Measurements from ENCODE around the gene PRTN3. TPM values are rescaled to one million over a fixed set of nuclear protein-coding genes. Genes with fewer than 3 reads are reported as not detected.
"Not testable (repeated sequence)": the region's sequence is repeated elsewhere in the genome, so short reads cannot be mapped to it uniquely, and the experiment has no call there.

PRTN3 gene
- polyA plus RNA-seq, 4 donors: 0.65 to 2.7 (median 1.3) TPM

DNA sequence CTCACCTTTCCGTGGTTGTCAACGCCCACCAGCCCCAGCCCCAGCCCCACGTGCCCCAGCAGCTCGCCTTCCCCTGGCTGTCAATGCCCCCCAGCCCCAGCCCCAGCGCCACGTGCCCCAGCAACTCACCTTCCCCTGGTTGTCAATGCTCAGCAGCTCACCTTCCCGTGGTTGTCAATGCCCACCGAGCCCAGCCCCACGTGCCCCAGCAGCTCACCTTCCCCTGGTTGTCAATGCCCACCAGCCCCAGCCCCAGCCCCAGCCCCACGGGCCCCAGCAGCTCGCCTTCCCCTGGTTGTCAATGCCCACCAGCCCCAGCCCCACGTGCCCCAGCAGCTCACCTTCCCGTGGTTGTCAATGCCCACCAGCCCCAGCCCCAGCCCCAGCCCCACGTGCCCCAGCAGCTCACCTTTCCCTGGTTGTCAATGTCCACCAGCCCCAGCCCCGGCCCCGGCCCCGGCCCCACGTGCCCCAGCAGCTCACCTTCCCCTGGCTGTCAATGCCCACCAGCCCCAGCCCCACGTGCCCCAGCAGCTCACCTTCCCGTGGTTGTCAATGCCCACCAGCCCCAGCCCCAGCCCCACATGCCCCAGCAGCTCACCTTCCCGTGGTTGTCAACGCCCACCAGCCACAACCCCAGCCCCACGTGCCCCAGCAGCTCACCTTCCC, 37.3 kb downstream of the PRTN3 start:
- DNase-seq (ENCODE audit: low read depth in 4 of 4, low spot score in 2 of 4): not testable (repeated sequence)

DNA sequence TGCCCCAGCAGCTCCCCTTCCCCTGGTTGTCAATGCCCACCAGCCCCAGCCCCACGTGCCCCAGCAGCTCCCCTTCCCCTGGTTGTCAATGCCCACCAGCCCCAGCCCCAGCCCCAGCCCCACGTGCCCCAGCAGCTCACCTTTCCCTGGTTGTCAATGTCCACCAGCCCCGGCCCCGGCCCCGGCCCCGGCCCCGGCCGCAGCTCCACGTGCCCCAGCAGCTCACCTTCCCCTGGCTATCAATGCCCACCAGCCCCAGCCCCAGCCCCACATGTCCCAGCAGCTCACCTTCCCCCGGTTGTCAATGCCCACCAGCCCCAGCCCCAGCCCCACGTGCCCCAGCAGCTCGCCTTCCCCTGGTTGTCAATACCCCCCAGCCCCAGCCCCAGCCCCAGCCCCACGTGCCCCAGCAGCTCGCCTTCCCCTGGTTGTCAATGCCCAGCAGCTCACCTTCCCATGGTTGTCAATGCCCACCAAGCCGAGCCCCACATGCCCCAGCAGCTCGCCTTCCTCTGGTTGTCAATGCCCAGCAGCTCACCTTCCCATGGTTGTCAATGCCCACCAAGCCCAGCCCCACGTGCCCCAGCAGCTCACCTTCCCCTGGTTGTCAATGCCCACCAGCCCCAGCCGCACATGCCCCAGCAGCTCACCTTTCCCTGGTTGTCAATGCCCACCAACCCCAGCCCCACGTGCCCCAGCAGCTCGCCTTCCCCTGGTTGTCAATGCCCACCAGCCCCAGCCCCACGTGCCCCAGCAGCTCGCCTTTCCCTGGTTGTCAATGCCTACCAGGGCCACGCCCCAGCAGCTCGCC, 38.2 kb downstream of the PRTN3 start:
- not testable (repeated sequence) for DNase-seq (ENCODE audit: low read depth in 4 of 4, low spot score in 2 of 4)

DNA sequence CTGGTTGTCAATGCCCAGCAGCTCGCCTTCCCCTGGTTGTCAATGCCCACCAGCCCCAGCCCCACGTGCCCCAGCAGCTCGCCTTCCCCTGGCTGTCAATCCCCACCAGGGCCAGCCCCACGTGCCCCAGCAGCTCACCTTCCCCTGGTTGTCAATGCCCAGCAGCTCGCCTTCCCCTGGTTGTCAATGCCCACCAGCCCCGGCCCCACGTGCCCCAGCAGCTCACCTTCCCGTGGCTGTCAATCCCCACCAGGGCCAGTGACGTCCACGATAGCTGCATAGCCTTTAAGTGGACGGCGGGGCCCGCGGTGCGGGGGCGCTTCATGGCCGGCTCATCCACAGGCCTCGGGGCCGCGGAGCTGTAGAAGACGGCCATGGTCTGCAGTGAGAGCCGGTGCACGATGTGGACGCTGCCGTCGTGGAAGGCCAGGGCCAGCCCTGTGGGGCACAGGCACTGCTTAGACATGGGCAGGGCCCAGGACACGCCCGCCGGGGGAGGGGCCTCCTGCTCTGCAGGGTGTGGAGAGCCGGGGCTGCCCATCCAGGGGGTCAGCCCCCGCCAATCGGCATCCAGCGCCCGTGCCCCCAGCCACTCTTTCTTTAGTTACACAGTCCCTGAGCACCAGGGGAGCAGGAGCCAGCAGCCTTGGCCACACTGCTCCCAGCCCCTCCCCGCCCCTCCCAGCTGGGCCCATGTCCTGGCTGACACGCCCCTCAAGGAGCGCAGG, 39.1 kb downstream of the PRTN3 start:
- DNase-seq (ENCODE audit: low read depth in 4 of 4, low spot score in 2 of 4): no peak

DNA sequence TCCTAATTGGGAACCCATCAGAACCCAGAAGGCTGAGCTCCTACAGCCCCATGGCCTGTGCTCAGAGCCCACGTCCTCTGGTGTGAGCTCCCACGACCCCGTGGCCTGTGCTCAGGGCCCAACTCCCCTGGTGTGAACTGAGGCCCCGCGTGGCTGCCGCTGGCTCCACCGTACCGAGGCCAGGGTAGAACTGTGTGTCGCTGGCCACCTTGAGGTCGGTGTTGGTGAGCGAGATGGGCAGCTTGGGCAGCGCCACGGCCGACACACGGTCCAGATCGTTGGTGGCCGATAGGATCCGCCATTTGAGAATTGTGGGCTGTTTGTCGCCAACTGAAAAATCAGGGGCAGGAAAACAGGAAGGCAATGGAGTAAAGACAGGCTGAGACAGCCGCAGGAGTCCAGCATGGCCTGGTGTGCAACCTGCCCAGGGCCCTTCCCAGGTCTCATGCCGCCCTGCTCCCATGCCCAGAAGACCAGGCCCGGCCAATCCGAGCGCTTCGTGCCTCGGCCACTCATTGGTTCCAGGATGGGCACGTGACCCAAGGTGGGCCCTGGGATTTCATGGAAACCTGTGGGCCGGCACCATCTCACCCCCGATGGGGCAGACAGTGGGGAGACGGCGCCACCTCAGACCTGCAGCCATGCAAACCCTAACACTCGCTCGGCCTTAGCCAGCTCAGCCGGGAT, 40.7 kb downstream of the PRTN3 start:
- no peak for DNase-seq (ENCODE audit: low read depth in 4 of 4, low spot score in 2 of 4)

DNA sequence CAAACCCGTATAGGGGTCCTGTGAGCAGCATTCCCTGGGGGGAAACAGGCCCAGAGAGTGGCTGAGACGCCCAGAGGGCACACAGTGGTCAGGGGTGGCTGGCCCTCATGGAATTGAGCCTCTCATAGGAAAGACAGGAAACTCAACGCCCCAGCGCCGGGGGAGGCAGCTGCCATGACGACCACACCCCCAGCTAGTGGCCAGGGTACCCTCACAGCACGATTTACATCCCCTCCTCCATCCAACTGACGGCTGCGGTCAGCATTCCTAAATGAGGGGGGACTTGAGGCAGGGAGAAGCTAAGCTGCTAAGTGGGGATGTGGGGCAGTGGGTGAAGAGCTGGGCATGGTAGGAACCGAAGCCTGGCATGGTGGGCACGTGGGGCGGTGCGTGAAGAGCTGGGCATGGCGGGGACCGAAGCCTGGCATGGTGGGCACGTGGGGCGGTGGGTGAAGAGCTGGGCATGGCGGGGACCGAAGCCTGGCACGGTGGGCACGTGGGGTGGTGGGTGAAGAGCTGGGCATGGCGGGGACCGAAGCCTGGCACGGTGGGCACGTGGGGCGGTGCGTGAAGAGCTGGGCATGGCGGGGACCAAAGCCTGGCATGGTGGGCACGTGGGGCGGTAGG, 42.2 kb downstream of the PRTN3 start:
- DNase-seq (ENCODE audit: low read depth in 4 of 4, low spot score in 2 of 4): no peak

DNA sequence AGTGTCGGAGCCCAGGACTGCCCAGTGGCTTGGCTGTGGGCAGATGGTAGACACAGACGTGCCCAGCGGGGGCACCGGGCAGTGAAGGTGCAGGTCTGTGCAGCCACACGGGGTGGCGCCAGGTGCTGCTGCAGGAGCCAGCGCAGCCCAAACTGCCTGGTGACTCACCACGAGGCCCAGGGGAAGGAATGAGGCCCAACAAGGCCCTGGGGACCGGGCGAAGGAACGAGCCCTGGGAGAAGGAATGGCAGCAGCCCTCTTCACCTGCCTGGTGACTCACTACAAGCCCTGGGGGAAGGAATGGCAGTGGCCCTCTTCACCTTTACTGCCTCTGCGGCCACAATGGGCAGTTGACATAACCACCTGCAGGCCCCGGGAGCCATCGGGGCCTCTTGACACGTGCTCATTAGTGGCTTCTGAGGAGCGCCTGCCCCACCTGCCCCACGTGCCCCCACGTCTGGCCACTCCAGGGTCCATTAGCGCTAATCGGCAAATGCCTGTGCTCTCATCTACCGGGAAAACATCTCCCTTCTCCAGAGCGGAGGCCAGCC, 42.9 kb downstream of the PRTN3 start:
- DNase-seq (ENCODE audit: low read depth in 4 of 4, low spot score in 2 of 4): no peak

DNA sequence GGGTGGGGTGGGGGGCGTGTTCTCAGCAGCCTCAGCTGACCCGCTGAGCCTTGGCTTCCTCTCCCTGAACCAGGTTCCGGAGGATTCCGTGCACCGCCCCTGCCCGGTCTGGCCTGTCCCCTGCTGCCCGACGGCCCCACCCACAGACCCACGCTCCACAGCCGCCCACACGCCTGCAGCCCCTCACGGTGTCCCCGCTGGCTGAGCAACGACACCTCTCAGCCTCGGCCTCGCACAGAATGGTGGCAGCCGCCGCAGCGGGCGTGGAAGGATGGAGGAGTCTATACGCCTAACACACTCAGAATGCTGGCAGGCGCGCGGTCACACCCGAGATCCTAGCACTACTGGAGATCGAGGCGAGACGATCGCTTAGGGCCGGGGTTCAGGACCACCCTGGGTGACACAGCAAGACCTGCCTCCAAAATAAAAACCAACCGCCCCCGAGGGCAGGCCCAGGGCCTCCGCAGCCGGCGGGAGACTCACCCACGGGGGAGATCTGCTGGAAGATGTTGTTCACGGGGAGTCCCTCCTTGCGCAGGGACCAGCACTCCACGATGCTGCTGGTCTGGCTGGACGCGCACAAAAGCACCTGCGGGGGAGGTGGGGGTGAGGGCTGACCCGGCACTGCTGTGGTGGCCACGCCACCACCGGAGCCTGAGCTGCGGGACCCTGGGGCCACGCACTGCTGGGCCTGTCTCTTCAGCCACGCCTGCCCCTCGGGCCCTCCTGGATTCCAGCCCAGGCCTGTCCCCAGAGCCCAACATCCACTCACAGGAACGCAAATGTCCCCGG, 43.8 kb downstream of the PRTN3 start:
- DNase-seq (ENCODE audit: low read depth in 4 of 4, low spot score in 2 of 4): no peak

DNA sequence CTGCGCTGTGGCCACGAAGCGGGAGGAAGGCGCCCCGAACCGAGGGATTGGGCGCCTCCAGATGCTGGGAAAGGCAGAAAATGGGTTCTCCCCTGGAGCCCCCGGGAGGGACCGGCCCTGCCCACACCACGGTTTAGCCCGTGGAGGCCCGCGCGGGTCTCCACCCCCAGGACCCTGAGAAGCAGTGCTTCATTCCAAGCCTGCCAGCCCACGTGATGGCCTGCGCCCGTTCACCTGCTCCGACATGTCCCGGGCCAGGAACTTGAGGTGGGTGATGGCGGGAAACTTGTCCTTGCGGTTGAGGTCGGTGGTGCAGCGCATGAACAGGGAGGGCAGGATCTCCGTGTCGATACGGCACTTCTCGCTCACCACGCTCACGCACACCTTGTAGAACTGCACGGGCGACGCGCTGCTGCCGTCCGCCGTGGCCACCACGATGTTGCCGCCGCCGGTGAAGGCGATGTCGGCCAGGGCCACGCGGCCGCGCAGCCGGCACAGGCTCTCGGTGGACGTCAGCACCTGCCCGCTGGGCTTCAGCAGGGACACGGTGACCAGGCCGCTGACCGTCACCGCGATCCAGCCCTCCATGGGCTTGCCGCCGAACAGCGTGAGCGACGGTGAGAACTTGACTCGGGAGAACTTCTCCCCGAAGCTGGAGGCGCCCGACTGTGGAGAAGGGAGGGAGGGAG, 44.9 kb downstream of the PRTN3 start:
- DNase-seq (ENCODE audit: low read depth in 4 of 4, low spot score in 2 of 4): no peak

DNA sequence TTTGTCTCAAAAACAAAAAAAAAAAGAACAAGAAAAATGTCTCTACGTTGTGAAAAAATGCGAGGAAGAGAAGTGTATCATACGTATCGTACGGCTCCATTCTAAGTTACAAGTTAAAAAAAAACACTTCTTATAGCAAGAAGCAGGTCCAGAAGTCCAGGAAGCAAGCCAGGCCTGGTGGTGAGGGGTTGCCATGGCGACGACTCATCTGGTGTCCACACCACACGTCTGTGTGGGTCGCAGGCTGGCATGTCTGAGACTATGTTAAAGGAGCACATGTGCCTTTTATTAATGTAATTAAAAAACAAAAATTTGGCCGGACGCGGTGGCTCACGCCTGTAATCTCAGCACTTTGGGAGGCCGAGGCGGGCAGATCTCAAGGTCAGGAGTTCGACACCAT, 46.3 kb downstream of the PRTN3 start:
- no peak for DNase-seq (ENCODE audit: low read depth in 4 of 4, low spot score in 2 of 4)

DNA sequence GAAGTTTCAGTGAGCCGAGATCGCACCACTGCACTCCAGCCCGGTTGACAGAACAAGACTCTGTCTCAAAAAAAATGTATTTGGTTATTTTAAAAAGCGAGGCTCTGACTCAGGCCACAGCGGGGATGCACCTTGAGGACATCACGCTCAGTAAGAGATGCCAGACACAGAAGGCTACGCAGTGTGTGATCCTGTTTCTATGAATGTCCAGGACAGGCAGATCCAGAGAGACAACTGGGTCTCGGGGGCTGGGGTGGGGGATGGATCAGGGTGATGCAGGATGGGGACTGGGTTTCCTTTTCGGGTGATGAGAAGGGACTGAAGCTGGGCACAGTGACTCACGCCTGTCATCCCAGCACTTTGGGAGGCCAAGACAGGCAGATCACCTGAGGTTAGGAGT, 46.8 kb downstream of the PRTN3 start:
- no peak for DNase-seq (ENCODE audit: low read depth in 4 of 4, low spot score in 2 of 4)

DNA sequence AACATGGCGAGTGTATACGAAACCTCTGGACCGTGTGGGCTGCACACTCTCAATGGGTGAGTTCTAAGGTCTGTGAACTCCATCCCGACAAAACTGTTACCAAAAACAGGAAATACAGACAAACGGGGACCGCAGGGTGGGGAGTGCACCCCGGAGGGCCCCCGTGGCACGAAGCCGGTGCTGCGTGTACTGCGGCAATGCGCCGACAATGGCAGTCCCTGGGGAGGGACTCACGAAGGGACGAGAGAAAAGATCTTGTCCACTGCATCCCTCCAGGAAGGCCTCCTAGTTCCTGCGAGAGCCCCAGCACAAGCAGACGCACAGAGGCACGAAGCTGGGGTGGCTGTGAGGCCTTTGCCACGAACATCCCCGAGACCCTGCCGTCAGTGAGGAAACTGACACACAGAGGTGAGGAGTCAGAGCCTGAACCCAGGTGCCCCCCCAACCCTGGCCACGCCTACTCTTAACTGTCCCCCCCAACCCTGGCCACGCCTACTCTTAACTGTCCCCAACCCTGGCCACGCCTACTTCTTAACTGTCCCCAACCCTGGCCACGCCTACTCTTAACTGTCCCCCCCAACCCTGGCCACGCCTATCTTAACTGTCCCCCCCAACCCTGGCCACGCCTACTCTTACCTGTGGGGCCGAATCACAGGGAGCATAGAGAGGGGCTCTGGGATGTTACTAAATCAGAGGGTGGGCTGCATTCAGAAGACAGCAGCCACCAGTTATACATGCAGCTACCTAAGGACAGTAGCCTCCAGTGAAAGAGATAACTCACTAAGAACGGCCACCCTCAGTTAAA, 48.0 kb downstream of the PRTN3 start:
- DNase-seq (ENCODE audit: low read depth in 4 of 4, low spot score in 2 of 4): no peak

DNA sequence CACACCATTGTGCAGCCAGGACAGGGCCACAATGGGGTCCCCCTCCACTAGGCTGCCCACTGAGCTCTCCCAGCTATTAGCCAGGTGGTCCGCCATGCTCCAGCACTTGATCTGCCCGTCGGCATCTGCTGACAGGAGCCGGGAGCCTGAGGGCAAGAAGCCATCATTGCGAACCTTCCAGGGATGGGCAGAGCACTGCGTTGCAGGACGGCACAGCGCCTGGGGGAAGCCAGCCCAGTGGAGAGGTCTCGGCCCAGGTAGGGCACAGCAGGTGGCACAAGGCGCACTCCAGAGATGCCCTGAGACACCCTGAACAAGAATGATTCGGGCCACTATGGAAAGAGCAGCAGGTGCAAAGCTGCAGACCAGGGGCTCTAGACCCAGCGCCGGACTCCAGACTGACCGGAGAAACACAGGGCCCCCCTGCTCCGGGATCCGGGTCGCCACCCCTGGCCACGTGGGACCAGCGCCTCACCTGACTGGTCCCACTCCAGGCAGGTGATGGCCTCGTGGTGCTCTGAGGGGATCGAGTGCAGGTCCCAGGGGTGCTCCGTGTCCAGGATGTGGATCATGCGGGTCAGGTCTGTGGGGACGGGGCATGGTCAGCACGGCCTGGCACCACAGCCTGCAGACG, 49.0 kb downstream of the PRTN3 start:
- no peak for DNase-seq (ENCODE audit: low read depth in 4 of 4, low spot score in 2 of 4)

DNA sequence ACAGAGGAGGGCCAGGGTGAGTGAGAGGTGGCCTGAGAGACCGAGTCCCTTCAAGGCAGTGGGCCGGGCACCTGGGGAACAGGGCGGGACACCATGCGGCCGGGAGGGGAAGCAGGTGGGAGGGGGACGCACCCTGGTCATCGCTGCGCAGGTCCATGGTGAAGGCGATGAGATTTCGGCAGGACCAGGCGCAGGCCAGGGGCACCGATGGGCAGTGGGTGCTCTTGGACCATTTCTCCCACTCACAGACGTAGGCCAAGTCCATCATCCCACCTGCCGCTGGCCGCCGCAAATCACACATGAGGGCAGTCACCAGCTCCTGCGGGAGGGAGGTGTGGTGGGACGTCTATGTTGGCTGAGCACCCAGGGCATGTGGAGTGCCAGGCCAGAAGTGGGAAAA, 50.0 kb downstream of the PRTN3 start:
- no peak for DNase-seq (ENCODE audit: low read depth in 4 of 4, low spot score in 2 of 4)

DNA sequence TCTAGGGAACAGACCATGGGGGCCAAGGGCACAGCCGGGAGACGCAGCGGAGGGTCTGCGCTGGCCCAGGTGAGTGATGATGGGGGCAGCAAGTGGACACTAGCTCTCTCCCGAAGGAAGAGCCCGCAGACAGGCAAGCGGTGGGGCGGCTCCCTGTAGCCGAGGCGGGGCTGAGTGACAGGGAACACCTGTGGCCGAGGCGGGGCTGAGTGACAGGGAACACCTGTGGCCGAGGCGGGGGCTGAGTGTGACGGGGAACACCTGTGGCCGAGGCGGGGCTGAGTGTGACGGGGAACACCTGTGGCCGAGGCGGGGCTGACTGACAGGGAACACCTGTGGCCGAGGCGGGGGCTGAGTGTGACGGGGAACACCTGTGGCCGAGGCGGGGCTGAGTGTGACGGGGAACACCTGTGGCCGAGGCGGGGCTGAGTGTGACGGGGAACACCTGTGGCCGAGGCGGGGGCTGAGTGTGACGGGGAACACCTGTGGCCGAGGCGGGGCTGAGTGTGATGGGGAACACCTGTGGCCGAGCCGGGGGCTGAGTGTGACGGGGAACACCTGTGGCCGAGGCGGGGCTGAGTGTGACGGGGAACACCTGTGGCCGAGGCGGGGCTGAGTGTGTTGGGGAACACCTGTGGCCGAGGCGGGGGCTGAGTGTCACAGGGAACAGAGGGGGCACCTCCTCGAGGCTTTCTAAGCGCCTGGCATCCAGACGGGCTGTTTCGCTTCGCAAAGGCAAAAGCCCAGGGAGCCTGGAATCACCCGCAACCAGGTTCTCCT, 50.8 kb downstream of the PRTN3 start:
- DNase-seq (ENCODE audit: low read depth in 4 of 4, low spot score in 2 of 4): not testable (repeated sequence)

DNA sequence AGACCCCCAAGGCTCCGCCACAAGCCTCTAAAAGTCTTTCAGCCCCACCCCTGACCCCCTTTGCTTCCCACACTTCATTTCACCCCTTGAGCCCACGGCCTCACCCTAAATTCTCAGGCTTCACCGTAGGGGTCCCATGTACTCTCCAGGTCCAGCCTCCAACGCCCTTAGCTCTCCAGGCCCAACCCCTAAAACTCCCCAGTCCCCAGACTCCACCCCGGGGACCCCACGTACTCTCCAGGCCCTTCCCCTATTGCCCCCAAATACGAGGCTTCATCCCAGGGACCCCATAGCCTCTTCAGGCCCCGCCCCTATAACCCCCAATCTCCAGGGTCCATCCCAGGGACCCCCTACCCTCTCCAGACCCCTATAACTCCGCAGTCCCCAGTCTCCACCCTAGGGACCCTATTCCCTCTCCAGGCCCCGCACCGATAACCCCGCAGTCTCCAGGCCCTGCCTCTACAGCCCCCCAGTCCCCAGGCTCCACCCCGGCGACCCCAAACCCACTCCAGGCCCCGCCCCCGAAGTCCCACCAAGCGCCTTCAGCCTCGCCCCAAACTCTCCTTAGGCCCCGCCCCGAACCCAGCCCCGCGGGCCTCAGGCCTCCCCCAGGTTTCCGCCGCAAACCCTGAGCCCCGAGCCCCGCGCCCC, 51.6 kb downstream of the PRTN3 start:
- DNase-seq (ENCODE audit: low read depth in 4 of 4, low spot score in 2 of 4): no peak

All from left renal cortex interstitium (tissue), 4 donors.